Posterior vena cava (tissue), 2 donors: ENCODE results near the gene GATA3. TPM values are rescaled to one million over a fixed set of nuclear protein-coding genes. Genes with fewer than 3 reads are reported as not detected.

Experiments
- DNase-seq: peaks from one replicate; pipeline ENCODE4 v3.0.0-alpha.2; 2020; ENCODE audit warnings: low spot score
- intact Hi-C, 2 donors: fragments of 100-400 bp; cut with DNase I; formaldehyde crosslinking; loops; one replicate each; pipeline versions ENCODE4 v1.14.1 to v1.14.2; 2022 to 2023
- total RNA-seq, 2 donors: library from RNA; stranded (reverse); fragmentation: NEBNext Ultra II Directional; extraction: Animal tissue kit (Norgen Biotek cat#: 25700); gene quantifications; one replicate each; pipeline ENCODE4 v1.2.1, GENCODE V29; 2021
- donor health status: DM: yes; HTN: yes; CAD: no.
- donor health status: DM: yes; HTN: yes; CAD: no.

Gene GATA3
- total RNA-seq, 2 donors from 2014 or later: 0.97 to 1.00 TPM

GRCh38 chr10:8115618-8115980 lies 61.1 kb downstream of the GATA3 start:
- DNase-seq: no peak
- intact Hi-C loops: no loop called here

- DNase-seq: no peak
- intact Hi-C loops: no loop called here
These were observed 62.0 kb downstream of the GATA3 start for GRCh38 chr10:8116474-8116873.

- no peak for DNase-seq
- intact Hi-C loops: loop anchor here in 1 of 2 donors (1.0 kb wide), 1 partner anchor 26 kb away; no protein-coding TSS in a partner anchor
These were observed 62.5 kb downstream of the GATA3 start for GRCh38 chr10:8116926-8117493.

- intact Hi-C loops: no loop called here
- no peak for DNase-seq
These were observed 66.9 kb downstream of the GATA3 start for GRCh38 chr10:8121201-8121890.

GRCh38 chr10:8122611-8123369 lies 68.3 kb downstream of the GATA3 start:
- intact Hi-C loops: no loop called here
- DNase-seq: no peak

GRCh38 chr10:8124436-8124835 lies 69.9 kb downstream of the GATA3 start:
- intact Hi-C loops: no loop called here
- DNase-seq: no peak

Other genes with a start within 250 kb of the GATA3 start
- gene TAF3, start 236.2 kb upstream of the GATA3 start, total RNA-seq: 10 to 100 TPM in 1 of 2 donors, 1 to 10 TPM in 1; 9.9 to 10.8 TPM